ENCODE measurements around the gene CDH11.

CDH11 gene

DNA sequence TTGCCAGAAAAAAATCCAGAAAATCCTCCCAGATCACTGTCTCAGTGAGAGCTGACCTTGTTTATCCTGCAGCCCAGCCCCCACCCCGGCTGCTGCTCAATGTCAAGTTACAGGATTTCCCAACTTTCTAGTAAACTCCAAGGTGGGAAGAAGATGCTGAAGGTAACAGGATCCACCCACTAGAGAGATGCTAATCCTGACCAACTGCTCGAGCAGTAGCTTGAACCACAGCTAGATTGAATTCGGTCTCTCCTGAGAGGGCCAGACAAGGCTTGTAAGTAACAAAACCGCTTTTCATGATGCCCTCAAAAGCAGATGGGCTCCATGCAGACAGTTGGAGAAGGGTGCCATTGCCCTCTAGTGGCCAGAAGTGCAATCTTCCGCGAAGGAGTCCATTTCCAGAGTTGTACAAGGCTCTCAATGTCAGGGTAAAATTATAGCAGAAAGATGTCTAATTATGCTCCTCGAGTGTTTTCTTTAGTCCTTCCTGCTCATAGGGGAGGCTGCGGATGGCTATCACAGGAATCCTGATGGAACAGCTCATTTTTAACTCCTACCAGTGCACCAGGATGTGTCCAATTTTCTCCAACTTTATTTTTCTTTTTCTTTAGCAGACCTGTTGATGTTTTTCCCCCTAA lies 3.9 kb downstream of the CDH11 start:
- DNase-seq (ENCODE audit: low read depth), result peak; percentile 38

DNA sequence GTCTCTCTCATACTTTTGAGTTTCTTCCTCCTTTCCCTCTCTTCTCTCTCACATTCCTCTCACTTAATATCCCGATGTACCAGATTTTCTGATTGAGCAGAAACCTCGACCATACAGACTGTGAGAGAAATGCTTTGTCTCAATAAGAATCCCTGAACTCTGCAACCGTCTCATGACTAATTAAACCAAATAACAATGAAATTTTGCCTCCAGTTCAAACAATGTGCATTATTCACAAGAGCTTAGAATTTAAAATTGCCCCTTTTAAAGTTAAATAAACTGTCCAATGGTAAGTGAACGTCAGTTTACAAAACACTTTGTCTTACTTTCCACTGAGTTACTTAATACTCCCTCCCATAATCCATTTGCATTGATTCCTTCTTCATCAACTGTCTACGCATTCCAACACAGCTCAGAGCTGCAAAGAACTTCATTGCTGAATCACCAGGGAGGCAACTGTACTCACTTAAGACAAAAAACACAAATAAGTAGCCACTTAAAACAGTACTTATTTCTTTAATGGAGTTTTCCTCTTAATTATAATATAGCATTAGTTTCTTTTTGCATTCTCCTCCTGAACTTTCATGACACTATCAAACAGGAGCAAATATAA lies 4.9 kb downstream of the CDH11 start:
- no peak for DNase-seq (ENCODE audit: low read depth)

DNA sequence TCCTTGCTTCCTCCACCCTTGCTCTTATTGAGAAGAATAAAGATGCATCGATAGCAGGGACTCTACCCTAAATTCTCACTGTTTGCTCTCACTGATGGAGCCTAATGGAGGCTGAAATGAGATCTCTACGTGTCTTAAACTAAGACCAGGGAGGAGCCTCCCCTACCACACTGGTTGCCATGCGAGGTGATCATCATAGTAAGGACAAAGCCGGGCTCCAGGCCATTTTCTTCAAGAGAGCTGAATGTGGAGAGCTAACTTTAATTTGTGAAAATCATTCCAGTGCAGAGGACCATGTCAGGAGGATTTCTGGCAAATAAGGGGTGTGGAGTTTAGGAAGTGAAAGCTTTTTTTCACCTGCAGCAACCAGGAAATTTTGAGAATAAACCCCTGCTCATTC lies 5.6 kb downstream of the CDH11 start:
- DNase-seq (ENCODE audit: low read depth), result no peak

DNA sequence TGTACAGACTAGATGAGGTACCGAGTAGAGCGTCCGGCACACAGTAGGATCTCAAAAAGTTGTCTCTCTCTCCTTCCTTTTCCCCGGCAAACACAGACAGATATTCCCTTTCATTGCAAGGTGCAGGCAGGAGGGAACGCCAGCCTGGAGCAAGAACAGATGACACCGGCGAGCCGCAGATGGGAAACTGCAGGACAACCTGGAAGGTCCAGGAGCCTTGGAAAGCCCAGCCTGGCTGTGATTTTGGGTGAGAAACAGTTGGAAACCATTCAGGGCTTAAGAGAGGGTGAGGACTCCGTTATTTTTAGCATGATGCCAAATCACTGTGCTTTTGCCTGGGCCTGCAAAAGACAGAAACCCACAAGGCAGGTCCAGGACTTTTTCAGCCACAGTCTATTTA lies 7.3 kb downstream of the CDH11 start:
- DNase-seq (ENCODE audit: low read depth), result no peak

DNA sequence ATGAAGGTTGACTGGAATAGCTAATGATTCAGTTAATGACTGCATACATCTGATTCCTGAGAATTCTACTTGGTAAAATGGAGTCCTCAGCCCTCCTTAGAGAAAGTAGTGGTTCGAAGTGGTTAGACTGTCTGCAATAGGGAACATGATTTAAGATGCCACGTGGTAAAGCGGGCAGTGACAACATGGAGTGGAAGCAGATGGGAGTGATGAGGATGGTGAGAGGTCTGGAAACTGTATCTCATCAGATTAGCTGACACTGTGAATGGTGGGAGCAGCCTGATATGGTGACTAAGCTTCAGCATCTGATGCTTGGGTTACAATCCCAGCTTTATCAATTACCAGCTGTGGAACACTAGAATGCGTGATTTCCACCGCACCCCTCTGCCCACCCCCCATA lies 8.4 kb downstream of the CDH11 start:
- no peak for DNase-seq (ENCODE audit: low read depth)

DNA sequence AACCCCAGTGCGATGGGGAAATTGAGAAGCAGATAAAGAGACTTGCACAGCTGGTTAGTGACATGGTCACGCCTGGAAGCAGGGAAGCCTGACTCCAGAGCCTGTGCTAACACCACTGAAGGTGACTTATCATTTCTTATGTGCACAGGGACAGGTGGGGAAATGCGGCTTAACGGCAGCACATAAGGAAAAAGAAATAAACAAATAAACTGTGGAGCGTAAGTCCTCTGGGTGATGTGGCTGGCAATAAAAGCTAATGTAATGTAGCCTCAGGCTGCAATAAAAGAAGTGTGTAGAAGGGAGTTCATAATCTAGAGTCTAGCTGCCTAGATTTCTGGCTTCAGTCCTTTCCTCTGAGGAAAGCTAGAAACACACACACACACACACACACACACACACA lies 10.6 kb downstream of the CDH11 start:
- no peak for DNase-seq (ENCODE audit: low read depth)

DNA sequence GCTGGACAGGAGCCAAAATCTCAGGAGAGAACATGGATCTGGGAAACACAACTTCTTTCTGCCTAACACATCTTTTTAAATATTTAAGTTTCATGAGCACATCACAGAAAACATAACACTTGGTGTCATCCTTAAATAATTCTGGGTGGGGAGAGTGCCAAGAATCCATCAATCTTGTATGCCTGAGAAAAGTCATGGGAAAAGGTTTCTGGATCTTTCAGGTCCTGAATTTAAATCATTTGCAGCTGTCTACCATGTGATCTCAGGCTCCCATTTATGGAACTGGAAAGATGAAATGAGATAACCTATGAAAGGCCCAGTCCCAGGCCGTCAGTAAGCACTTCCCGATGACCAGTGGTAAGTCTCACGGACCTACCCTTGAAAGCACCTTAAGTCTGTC lies 15.1 kb downstream of the CDH11 start:
- DNase-seq (ENCODE audit: low read depth), result no peak

DNA sequence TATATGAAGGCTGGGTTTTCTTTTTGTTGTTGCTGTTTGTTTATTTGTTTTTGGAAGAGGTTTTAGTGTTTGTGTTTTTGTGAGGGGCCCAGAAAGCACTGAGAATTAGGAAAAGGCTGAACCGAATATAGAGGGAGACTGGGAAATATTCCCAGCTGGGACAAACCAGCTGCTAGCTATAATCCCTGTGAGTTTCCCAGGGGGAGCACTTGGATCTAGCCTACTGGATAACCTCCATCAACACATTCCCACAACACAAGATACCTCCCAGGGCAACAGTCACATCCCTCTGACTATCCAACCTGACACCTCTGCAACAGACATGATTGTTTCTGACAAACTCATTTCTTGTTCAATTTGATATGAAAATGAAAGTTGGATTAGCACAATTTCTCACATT lies 16.7 kb downstream of the CDH11 start:
- no peak for DNase-seq (ENCODE audit: low read depth)

DNA sequence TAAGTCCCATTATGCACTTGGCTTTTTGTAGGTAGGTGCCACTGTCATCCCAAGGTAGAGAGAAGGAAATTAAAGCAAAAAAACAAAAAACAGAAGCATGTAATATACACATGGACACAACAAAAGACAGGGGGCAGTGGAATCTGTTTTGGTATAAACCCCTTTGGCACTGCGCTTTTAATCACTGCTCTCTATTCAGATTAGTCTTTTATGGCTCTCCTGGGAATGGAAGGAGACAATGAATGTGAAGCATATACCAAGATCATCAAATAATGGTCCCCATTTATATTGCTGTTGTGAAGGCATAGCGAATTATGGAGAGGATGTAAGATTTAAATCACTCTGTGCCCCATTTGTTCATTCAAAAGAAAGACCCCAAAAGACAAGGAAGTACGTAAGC lies 17.4 kb downstream of the CDH11 start:
- no peak for DNase-seq (ENCODE audit: low read depth)

DNA sequence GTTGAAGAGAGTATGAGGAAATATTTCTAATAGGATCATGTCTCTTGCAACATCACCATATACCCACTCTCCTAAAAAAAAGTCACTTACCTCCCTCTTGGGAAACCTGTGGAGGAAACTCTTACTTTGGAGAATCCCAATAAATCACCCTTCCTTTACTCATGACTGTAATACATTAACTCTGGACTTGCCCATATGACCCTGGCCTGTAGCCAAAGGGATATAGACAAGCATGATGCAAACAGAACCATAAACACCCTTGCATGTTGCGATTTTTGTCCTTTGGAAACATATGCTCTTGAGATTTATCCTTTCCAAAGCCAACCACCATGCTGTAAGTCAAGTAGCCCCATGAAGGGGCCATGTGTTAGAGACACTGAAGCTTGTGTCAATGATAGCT lies 19.5 kb downstream of the CDH11 start:
- DNase-seq (ENCODE audit: low read depth), result no peak

DNA sequence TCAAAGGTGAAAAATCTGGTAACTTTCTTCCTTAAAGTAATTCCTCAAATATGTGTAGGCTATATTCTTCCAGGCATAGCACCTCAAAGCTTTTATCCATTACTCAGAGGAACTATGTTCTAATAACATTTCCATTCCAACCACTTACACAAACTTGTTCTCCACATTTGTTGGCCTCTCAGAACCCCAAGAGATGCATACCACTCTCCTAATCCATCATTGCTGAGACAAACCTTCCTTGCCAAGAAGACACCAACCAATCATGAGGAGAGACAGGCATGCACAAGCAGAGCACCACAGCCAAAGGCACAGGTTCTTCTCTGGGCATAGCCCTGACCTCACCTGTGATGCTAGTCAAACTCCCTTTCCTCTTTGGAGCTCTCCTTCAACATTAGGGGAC lies 20.9 kb downstream of the CDH11 start:
- DNase-seq (ENCODE audit: low read depth), result no peak

DNA sequence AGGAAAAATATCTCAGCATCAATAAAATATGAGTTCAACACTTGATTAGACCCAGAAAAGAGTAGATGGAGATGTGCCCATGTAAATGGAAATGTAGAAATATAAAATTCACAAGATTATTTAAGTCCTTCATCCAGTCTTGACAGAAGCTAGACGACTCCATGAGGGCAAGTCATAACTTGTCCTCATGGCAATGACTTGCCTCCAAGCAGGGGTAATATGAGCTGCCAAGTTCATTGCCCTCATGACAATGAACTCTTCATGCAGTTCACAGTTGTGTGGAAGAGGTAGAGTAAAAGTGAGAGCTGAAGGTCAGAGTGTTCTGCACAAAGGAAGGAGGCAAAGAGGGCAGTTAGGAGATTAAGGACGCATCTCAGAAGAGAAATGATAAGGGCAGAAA lies 22.3 kb downstream of the CDH11 start:
- DNase-seq (ENCODE audit: low read depth), result no peak

DNA sequence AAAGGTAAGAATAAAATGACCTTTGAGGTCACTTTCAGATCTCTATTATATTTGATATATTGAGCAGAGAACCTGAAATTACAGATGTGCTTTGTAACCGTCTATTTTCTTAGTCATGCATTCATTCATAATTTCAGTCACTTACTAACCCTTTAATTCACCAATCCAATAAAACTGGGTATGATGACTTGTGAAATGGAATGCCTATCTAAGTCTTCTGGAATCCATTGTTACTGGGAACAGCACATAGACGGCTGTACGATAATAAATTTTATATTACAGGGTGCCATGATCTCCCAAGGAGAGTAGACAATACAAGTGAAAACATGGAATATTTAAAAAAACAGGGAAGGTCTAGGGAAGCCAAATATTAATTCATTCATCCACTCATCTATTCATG lies 22.9 kb downstream of the CDH11 start:
- no peak for DNase-seq (ENCODE audit: low read depth)

DNA sequence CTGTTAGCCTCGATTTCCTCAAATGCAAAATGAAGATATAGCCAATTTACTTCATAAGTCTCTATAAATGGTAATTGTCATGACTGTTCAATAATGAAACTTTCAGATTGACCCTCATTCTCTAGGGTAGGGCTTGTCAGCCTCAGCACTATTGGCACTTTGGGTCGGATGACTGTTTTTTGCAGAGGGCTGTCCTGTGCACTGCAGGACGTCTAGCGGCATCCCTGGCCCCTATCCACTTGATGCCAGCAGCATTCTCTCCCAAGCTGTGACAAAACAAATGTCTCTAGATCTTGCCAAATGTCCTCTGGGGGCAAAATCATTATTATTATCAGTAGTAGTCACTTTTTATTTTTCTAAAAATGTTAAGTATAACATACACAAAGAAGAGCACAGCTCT lies 24.6 kb downstream of the CDH11 start:
- DNase-seq (ENCODE audit: low read depth), result no peak

DNA sequence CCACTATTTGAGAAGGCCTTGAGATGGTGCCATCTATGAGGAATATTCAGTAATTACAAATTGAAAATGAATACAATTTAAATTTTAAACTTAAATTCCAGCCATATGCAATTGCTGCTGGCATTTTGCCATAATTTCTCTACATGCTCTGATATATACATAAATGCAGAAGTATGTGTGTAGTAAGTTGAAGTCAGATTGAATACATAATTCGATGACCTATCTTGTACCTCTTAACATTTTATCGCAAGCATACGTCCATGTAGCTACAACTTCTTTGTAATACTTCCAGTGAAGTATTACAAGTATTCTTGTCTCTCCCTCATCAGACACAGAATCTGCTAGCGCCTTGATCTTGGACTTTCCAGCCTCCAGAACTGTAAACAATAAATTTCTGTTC lies 26.0 kb downstream of the CDH11 start:
- DNase-seq (ENCODE audit: low read depth), result no peak

DNA sequence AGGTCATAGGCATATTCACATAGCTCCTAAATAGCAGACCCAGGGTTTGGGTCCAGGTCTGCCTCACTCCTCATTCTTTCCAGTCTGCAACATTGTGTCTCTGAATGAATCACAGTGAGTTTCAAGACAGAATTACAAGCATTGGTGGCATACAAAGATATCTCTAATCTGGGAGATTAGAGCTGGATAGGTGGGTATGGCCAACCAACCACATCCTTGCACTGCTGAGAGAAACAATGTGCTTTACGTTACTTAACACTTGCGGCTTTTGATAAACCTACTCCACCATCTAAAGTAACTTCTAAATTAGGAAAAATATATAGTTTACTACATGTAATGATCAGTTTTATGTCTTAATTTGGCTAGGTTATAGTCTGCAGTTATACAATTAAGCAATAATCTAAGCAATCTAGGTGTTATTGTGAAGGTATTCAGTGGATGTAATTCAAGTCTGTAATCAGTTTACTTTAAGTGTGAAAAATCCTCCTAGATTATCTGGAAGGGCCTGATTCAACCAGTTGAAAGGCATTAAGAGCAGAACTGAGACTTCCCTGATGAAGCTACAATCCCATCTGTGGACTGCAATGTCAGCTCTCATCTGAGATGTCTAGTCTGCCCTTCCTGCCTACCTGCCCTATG lies 26.7 kb downstream of the CDH11 start:
- no peak for DNase-seq (ENCODE audit: low read depth)

DNA sequence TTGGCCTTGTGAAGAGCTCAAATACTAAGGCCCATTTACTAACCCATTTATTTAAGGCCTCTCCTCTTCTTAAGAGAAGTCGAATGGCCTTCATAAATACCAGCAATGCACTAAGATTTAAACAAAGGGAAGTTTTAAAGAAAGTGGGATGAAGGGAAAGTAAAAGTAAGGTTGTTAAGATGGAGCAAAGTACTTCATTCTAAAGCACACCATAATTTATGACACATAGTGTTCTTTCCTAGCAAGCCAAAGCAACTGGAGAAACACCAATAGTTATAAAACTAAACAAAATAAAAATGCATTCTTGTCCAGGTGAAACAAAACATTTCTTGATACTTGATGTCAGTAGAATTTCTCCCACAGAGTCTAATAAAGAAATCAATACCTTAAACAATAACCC lies 27.9 kb downstream of the CDH11 start:
- no peak for DNase-seq (ENCODE audit: low read depth)

DNA sequence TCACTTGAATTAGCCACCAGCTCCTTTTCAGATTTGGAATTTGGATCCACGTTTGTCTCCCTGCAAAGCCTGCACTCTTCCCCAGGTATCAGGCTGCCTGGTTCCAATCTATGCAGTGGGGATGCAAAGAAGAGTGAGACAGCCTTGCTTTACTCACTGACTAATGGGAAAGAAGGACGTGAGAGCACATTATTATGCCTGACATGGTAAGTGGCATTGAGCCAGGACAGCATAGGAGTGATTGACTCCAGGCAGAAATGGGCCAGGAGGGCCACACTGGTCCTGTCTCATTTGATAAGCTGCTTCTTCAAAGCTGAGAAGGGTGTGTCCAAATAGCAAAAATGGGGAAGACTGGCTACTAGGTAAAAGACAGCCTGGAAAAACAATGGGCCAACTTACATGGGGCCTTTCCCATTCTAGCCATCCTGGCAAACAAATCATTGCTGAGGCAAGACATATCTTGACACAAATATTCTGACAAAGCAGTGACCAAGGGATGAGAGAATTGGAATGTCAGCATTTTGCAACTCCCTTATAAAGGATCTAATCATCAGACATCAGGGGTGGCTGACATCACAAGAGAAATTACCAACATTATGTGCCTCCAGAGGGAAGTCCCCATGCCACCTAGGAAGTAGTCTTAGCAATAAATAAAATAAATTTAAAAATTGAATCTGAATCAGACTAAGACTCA lies 38.6 kb downstream of the CDH11 start:
- DNase-seq (ENCODE audit: low read depth), result no peak

DNA sequence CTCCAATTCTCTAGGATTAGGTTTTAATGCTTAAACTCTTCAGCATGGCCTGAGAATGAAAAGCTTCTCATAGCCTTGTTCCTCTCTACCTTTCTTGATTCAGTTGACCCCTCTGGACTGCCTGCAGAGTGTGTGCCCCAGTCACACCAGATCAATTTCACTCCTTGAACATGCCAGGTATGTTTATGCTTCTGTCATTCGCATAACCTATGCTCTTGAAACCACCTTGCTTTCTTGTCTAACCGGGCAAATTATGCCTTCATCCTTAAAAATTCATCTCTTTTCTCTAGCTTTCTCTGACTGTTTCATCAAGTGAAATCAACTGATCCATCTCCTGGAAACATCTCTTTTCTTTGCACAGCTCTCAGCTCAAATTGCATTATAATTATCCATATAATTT lies 42.3 kb downstream of the CDH11 start:
- DNase-seq (ENCODE audit: low read depth), result no peak

DNA sequence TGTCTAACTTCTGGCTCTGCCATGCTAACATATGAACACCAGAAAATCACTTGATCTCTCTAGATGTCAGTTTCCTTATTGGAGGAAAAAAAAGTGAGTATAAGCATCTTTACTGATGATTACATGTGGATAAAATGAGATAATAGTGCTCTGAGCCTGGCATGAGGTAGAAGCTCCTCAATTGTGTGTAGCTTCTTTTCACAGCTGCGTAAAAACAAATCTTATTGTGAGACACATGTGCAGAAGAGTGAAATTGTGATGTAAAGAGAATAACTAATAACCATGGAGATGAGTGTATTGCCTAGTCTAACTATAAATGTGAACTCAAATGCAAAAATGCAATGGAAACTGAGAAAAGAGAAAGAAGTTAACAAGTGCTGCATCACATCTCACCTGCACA lies 44.7 kb downstream of the CDH11 start:
- no peak for DNase-seq (ENCODE audit: low read depth)

DNA sequence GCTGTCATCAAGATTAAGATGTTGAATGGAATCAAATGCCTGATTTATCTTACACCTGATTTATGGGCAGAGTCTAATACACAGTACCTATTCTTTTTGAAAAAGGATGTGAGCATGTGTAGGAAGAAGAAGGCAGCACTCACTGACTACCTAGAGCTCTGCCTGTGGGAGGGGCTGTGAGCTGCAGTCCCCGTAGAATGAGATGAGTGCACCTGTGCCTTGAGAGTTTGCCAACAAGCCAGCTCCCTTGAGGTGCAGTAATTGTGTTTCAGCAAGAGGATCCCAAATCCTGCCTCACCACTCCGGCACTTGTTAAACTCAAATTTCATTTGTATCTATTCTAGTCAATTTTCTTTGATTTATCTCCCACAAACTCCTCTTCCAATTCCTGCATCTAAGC lies 46.0 kb downstream of the CDH11 start:
- DNase-seq (ENCODE audit: low read depth), result no peak

DNA sequence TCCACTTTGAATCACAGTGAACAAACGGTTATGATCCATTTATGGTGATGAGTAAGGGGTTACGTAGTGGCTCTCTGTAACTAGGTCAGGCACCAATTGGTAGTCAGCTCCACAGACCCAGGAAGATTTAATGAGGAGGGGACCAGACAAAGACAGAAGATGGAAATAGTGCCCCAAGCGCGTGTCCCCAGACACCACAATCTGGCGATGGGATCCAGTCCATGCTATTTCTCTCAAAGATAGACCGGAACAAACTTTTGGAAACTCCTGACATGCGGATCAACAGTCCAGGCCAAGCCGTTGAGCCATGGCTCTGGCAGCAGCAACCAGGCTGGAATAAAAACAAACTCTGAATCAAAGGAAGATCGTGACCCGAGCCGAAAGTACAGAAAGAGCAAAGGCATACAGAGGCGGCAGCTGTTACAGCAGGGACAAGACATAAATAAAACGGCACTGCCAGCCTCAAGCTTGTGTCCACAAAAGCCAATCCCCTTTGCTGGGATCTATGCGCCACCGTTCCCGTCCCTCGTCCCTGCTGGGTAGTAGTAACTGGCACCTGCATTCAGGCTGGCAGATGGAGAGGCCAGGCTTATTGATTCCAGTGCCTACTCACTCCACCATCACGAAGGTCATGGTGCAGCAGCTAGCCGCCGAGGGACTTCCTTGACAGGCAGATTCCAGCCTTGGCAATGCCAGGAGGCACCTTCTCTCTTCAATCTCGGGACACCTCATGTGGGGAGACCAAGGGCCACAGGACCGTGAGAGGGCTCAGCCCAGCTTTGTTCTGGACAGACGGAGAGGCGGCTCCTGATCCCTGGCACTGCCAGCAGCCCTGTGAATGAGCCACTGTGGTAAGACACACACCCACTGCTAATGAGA lies 50.2 kb downstream of the CDH11 start:
- DNase-seq (ENCODE audit: low read depth), result no peak

All from CMK (cell line).